GM21737 (cell line): Measurements from ENCODE around the gene CLEC19A.

ENCODE experiments used
- ATAC-seq: cut with Tn5 transposase; IDR thresholded peaks from one replicate; pipeline ENCODE4 v1.9.1; 2021; ENCODE audit warnings: mild to moderate bottlenecking, moderate library complexity; ENCODE audit not compliant: unreplicated experiment

CLEC19A gene

GRCh38 chr16:19284207-19284606 lies 1.3 kb upstream of the CLEC19A start:
- no peak for ATAC-seq

DNA sequence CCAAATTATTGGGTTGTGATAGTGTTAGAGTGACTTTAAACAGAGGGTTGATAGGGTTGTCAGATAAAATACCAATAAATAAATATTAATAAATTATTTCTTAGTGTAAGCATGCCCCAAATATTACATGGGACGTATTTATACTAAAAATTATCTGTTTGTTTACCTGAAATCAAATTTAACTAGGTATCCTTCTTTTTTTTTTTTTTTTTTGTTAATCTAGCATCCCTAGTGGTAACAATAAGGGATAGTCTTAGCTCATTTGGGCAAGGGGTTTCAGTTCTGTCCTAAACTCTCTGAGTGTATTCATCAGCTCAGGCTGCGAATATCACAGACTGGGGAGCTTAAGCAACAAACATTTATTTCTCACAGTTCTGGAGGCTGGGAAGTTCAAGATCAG lies 1.3 kb downstream of the CLEC19A start:
- ATAC-seq = no peak

- no peak for ATAC-seq
Measured at GRCh38 chr16:19287241-19287640, 1.7 kb downstream of the CLEC19A start.

- no peak for ATAC-seq
Measured at GRCh38 chr16:19288872-19289799, 3.6 kb downstream of the CLEC19A start.

DNA sequence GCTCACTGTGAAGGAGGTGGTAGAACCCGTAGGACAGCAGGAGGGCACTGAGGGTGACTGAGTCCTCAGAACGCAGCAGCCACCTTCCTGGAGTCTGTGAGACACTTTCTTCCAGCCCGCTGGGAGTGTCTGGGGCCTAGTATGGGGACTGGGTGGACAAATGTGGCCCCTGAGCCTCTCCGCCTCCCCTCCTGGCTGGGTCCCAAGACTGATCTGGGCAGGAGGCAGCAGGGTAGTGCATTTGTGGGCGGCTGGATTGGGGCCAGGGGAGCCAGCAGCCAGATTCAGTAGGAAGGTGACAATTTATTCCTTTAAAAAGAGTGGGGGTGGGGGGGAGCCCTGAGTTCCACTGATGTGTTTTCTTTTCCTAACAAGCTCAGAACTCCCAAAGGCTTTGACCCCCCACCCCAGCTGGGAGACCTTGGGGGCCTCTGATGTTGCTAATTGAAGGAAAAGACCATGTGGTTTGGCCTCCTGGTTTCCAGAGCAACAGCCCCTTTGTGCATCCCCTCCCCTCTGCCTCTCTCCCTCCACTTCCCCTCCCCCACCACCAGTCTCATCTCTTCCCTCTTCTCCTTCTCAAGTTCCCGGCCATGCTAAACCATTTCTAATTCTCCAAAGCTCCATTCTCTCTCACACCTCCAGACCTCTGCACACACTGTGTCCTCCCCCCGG lies 4.4 kb downstream of the CLEC19A start:
- no peak for ATAC-seq

DNA sequence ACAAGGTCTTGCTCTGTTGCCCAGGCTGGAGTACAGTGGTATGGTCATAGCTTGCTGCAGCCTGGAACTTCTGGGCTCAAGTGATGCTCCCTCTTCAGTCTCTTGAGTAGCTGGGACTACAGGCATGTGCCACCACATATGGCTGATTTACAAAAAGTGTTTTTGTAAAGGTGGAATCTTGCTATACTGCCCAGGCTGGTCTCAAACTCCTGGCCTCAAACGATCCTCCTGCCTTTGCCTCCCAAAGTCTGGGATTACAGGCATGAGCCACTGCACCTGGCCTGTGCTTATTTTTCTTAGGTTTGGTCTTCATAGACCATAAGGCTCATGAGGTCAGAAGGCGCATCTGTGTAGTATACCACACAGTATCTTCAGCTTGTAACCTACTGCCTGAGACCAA lies 5.3 kb downstream of the CLEC19A start:
- ATAC-seq = no peak

DNA sequence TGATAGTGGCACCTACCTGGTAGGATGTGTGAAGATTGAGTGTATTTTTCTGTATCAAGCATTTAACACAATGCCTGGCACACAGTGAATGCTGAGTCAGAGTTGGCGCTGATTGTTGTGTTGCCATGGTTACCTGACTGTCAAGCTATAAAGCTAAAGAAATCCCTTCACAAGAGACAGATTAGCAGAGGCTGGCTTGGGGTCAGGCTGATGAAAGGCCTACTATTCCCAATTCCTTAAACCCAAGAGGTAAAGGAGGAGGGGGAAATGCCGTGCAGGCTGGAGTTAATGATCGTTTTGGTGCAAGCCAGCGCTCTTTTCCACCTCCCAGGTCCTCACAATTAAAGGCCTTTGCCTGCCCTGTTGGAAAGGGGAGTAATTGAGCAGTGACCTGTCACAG lies 5.9 kb downstream of the CLEC19A start:
- no peak for ATAC-seq

- ATAC-seq = no peak
Measured at GRCh38 chr16:19292186-19292585, 6.7 kb downstream of the CLEC19A start.

- ATAC-seq = peak; percentile 78
Measured at GRCh38 chr16:19294156-19294649, 8.7 kb downstream of the CLEC19A start.

- no peak for ATAC-seq
Measured at GRCh38 chr16:19295393-19295792, 9.9 kb downstream of the CLEC19A start.

DNA sequence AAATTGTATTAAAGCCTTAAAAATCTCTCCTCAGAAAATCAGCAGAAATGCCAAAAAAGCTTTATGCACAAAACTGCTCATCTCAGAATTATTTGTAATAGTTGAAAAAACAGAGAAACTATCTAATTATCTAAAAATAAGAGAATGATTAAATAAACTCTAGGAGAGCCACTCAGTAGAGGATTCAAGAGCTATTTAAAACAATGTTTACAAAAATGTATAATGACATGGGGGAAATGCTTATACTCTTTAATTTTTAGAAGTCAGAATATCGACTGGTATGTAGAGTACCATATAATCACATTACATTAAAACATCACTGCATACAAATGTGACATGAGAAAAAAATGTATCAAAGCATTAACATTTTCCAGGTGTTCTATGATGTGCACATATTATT lies 11.9 kb downstream of the CLEC19A start:
- no peak for ATAC-seq

DNA sequence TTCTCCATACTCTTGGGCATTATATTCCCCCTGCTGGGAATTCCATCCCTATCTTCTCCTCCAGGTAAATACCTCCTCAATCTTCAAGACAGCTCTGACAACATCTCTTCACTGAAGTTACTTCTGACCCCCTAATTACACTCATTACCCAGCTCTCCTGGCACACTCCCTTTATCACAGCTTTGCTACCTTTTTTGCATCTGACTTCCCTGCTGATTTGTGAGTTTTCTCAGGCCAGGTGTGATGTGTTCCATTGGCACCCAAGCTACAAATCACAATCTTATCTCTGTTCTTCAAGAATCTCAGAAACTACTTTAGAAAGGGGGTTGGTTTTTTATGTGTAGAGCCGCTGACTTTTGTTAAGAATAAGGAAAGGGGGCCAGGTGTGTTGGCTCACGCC lies 14.0 kb downstream of the CLEC19A start:
- ATAC-seq = no peak

GRCh38 chr16:19301931-19302330 lies 16.4 kb downstream of the CLEC19A start:
- no peak for ATAC-seq

GRCh38 chr16:19304750-19305149 lies 19.2 kb downstream of the CLEC19A start:
- ATAC-seq = no peak

GRCh38 chr16:19305443-19305842 lies 19.9 kb downstream of the CLEC19A start:
- ATAC-seq = no peak

GRCh38 chr16:19307587-19308241 lies 22.2 kb downstream of the CLEC19A start:
- ATAC-seq = no peak

DNA sequence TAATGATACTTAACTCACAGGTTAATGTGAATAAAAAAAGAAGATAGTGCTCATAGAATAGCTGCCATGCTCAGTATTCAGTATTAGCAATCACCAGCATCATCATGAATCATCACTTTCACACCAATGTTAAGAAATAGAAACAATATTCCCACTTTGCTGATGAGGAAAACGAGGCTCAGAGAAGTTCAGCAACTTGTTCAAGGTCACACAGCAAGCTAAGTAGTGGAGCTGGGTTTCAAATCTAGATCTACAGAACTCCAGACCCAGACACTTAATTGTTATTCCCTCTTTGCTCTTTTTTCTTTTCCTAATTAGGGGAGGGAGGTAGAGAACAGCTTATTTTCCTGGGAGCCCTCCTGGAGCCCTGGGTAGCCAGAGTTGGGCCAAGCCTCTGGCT lies 22.9 kb downstream of the CLEC19A start:
- ATAC-seq = no peak

GRCh38 chr16:19309178-19309577 lies 23.6 kb downstream of the CLEC19A start:
- no peak for ATAC-seq

DNA sequence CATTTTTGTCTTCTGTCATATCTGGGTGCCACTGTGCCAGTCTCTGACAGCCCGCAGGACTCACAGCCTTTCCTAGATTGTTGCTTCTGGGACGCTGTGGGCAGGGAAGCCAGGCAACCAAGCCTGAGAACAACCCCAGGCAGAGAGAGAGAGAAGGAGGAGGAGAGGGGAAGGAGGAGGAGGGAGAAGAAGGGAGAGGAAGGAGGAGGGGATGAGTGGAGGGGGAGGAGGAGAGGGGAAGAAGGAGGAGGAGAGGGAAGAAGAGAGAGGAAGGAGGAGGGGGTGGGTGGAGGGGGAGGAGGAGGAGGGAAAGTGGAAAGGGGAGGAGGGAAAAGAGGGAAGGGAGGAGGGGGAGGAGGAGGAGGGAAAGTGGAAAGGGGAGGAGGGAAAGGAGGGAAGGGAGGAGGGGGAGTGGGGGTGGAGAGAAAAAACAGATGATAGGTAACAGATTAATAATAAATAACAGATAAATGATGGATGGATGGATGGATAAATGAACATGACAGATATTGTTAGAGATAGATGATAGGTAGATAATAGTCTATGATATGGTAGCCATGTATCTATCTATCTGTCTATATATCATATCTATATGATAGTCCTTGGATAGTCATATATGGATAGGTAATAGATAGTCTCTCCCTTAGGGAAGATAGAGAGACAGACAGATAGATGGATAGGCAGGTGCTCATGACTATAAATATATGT lies 29.3 kb downstream of the CLEC19A start:
- ATAC-seq = no peak

- no peak for ATAC-seq
Measured at GRCh38 chr16:19315889-19316433, 30.4 kb downstream of the CLEC19A start.

GRCh38 chr16:19316846-19317245 lies 31.3 kb downstream of the CLEC19A start:
- ATAC-seq = no peak
